Fibroblast of lung (primary cell): ENCODE results near the gene SMYD1. TPM values are rescaled to one million over a fixed set of nuclear protein-coding genes. Genes with fewer than 3 reads are reported as not detected.

Source experiments
- DNase-seq, 2 donors: peaks; one replicate each; pipeline versions ENCODE4 v3.0.0 to v3.0.0-alpha.2; 2010; ENCODE audit warnings: low read depth in 2 of 2
- H2AFZ ChIP-seq: 2 replicates; pipeline ENCODE4 v1.5.1; 2012; ENCODE audit warnings: low read length, control low read depth, inconsistent platforms
- H3K27ac ChIP-seq: 2 replicates; pipeline ENCODE4 v1.5.1; 2011; ENCODE audit warnings: low read length, control low read depth; ENCODE audit not compliant: insufficient read depth
- H3K27me3 ChIP-seq: 2 replicates; pipeline ENCODE4 v1.5.1; 2011; ENCODE audit warnings: mild to moderate bottlenecking, low read length; ENCODE audit not compliant: control insufficient read depth, insufficient read depth
- H3K36me3 ChIP-seq: 2 replicates; pipeline ENCODE4 v1.5.1; 2011; ENCODE audit warnings: low read length; ENCODE audit not compliant: control insufficient read depth, insufficient read depth
- H3K4me1 ChIP-seq: 2 replicates; pipeline ENCODE4 v1.5.1; 2011; ENCODE audit warnings: low read length; ENCODE audit not compliant: control insufficient read depth, insufficient read depth; ENCODE audit errors: extremely low read depth
- H3K4me2 ChIP-seq: 2 replicates; pipeline ENCODE4 v1.5.1; 2011; ENCODE audit warnings: low read length, control low read depth; ENCODE audit not compliant: insufficient read depth; ENCODE audit errors: extremely low read depth
- H3K4me3 ChIP-seq, 4 experiments: fragments of 200-600 bp in 1 of 4; sonication (generic) in 1 of 4; replicated peaks in 1 of 4; 2 replicates each; pipeline ENCODE4 v1.5.1; 2011 to 2016; ENCODE audit warnings: low read length in 4 of 4, low read depth in 3 of 4, mild to moderate bottlenecking in 3 of 4, control low read depth in 2 of 4, inconsistent platforms in 1 of 4, mixed read lengths in 1 of 4; ENCODE audit not compliant: insufficient read depth in 1 of 4; ENCODE audit errors: control extremely low read depth in 1 of 4
- H3K79me2 ChIP-seq: 2 replicates; pipeline ENCODE4 v1.5.1; 2012; ENCODE audit warnings: mild to moderate bottlenecking, low read length, inconsistent platforms; ENCODE audit not compliant: control insufficient read depth, insufficient read depth
- H3K9ac ChIP-seq: 2 replicates; pipeline ENCODE4 v1.5.1; 2011; ENCODE audit warnings: mild to moderate bottlenecking, low read length, control low read depth; ENCODE audit not compliant: insufficient read depth
- H3K9me3 ChIP-seq: 2 replicates; pipeline ENCODE4 v1.5.1; 2012; ENCODE audit warnings: low read depth, low read length; ENCODE audit not compliant: control insufficient read depth, insufficient read depth
- H4K20me1 ChIP-seq: 2 replicates; pipeline ENCODE4 v1.5.1; 2011; ENCODE audit warnings: low read length; ENCODE audit not compliant: control insufficient read depth, insufficient read depth; ENCODE audit errors: extremely low read depth
- EZH2 ChIP-seq: IDR thresholded peaks from 2 replicates; pipeline ENCODE4 v1.5.1; 2012; ENCODE audit warnings: low read length, control low read depth, mild to moderate bottlenecking; ENCODE audit errors: missing control alignments
- polyA plus RNA-seq, 2 donors: library from polyadenylated mRNA; depleted of rRNA in 1 of 2; stranded (reverse) in 1 of 2; unstranded in 1 of 2; fragments of >200 nt; gene quantifications; 2 replicates each; pipeline ENCODE4 v1.2.1, GENCODE V29; 2011 to 2012; ENCODE audit warnings: missing spikeins in 1 of 2
- total RNA-seq: library from RNA; depleted of rRNA; stranded (reverse); fragments of >200 nt; gene quantifications from 2 replicates; pipeline ENCODE4 v1.2.1, GENCODE V29; 2014
- TF ChIP-seq, protein P1 (sequence below), 2 donors: IDR thresholded peaks in 1 of 2; conservative IDR thresholded peaks in 1 of 2; 1 replicate in 1 of 2; 2 replicates in 1 of 2; pipeline ENCODE4 v1.5.1; 2011 to 2012; ENCODE audit warnings: low read length in 2 of 2, control low read depth in 1 of 2, inconsistent platforms in 1 of 2, low read depth in 1 of 2, mild to moderate bottlenecking in 1 of 2

Gene SMYD1
- total and polyA plus RNA-seq, 2 donors (not counting 1 experiment from before 2014, with no cell fraction given): not detected

DNA sequence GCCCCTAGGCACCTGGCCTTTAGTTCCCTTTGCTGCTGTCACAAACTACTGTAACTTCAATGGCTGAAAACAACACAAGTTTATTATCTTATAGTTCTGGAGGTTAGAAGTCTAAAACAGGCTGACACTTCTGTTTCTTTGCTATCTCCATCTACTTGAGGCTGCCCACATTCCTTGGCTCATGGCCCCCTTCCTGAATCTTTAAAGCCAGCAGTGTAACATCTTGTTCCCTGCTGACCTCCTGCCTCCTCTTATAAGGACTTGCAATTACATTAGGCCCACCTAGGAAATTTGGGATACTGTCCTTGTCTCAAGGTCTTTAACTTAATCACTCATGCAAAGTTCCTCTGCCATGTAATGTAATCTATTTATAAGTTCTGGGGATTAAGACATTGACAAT is 6.5 kb downstream of the SMYD1 start:
- H3K4me3 ChIP-seq: no peak overlapping the region
- H4K20me1 ChIP-seq: no peaks in the 10 kb centered on the region
- no peak overlapping the region for H2AFZ ChIP-seq
- no peaks in the 10 kb centered on the region for H3K79me2 ChIP-seq
- DNase-seq: no peak
- TF ChIP-seq, protein P1, sequence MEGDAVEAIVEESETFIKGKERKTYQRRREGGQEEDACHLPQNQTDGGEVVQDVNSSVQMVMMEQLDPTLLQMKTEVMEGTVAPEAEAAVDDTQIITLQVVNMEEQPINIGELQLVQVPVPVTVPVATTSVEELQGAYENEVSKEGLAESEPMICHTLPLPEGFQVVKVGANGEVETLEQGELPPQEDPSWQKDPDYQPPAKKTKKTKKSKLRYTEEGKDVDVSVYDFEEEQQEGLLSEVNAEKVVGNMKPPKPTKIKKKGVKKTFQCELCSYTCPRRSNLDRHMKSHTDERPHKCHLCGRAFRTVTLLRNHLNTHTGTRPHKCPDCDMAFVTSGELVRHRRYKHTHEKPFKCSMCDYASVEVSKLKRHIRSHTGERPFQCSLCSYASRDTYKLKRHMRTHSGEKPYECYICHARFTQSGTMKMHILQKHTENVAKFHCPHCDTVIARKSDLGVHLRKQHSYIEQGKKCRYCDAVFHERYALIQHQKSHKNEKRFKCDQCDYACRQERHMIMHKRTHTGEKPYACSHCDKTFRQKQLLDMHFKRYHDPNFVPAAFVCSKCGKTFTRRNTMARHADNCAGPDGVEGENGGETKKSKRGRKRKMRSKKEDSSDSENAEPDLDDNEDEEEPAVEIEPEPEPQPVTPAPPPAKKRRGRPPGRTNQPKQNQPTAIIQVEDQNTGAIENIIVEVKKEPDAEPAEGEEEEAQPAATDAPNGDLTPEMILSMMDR (conservative IDR thresholded peaks at IDR 0.05 in 1 of 2, IDR thresholded peaks at IDR 0.05 in 1 of 2; ENCODE audit: low read depth in 1 of 2, low read length in 2 of 2): no peak
- TF ChIP-seq EZH2: no peak
- H3K9ac ChIP-seq: no peak overlapping the region
- no peaks in the 10 kb centered on the region for H3K9me3 ChIP-seq
- H3K4me2 ChIP-seq: no peak overlapping the region
- no peaks in the 10 kb centered on the region for H3K4me1 ChIP-seq
- no peak overlapping the region for H3K27ac ChIP-seq
- H3K27me3 ChIP-seq: peaks cover 2% of the 10 kb centered on the region
- H3K36me3 ChIP-seq: no peaks in the 10 kb centered on the region

DNA sequence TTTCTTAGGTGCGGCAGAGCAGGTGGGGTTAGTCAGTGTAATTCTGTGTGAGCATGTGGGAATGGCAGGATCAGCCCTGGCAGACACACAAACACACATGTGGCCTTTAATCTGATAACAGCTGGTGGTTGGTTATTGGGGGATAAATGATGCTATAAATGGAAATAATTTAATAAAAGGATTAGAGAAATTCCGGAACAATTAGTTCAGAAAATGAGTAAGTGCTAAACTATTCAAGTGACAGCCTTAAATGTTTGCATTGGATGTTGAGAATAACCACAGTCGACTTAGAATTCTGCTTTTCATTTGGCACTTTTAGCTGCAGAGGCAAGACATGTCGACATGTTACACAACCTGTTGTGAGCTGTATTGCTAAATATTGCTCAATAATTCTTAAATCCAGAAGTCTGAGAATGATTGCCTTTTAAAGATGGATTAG is 7.2 kb downstream of the SMYD1 start:
- H3K79me2 ChIP-seq: no peaks in the 10 kb centered on the region
- TF ChIP-seq, protein P1 (conservative IDR thresholded peaks at IDR 0.05 in 1 of 2, IDR thresholded peaks at IDR 0.05 in 1 of 2; ENCODE audit: low read depth in 1 of 2, low read length in 2 of 2): no peak
- no peak overlapping the region for H3K27ac ChIP-seq
- no peak overlapping the region for H3K9ac ChIP-seq
- H3K4me3 ChIP-seq: no peak overlapping the region
- H3K9me3 ChIP-seq: no peaks in the 10 kb centered on the region
- no peak overlapping the region for H3K4me2 ChIP-seq
- H3K4me1 ChIP-seq: no peaks in the 10 kb centered on the region
- no peaks in the 10 kb centered on the region for H3K27me3 ChIP-seq
- DNase-seq: peak; percentile 82 to 89
- H3K36me3 ChIP-seq: no peaks in the 10 kb centered on the region
- H4K20me1 ChIP-seq: no peaks in the 10 kb centered on the region
- H2AFZ ChIP-seq: no peak overlapping the region

DNA sequence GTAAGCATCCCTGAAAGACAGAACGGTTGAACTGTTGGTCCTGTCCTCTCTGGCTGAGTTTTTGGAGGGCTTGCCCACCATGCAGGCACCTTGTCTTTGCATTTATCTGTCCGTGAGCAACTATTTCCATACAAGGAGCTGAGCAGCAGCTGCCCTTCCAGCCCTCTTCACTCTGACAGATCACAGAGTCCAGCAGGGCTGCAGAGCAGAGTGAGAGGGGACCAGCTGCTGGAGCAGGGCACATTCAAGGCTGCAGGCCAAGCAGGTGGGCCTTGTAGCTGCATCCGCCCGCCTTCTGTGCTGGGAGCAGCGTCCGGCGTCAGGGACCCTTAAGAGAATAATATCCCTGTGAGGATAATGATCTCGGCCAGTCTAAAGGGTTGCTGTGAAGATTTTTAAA is 9.5 kb downstream of the SMYD1 start:
- no peak for TF ChIP-seq EZH2
- TF ChIP-seq, protein P1 (conservative IDR thresholded peaks at IDR 0.05 in 1 of 2, IDR thresholded peaks at IDR 0.05 in 1 of 2; ENCODE audit: low read depth in 1 of 2, low read length in 2 of 2): no peak
- no peaks in the 10 kb centered on the region for H4K20me1 ChIP-seq
- H3K79me2 ChIP-seq: no peaks in the 10 kb centered on the region
- no peak overlapping the region for H3K4me2 ChIP-seq
- H3K27ac ChIP-seq: no peak overlapping the region
- H3K4me3 ChIP-seq: no peak overlapping the region
- H3K4me1 ChIP-seq: no peaks in the 10 kb centered on the region
- no peaks in the 10 kb centered on the region for H3K36me3 ChIP-seq
- no peak overlapping the region for H2AFZ ChIP-seq
- no peak overlapping the region for H3K9ac ChIP-seq
- H3K9me3 ChIP-seq: no peaks in the 10 kb centered on the region
- DNase-seq: no peak
- H3K27me3 ChIP-seq: no peaks in the 10 kb centered on the region
